Measurements from ENCODE around the gene MICAL2. TPM values are rescaled to one million over a fixed set of nuclear protein-coding genes. Genes with fewer than 3 reads are reported as not detected.

The MICAL2 gene
- total RNA-seq, 1 donor from 2014 or later = 367 TPM

- no peak for TF ChIP-seq CTCF (IDR thresholded peaks at IDR 0.05; ENCODE audit: insufficient read depth, low read length, poor library complexity, severe bottlenecking)
- DNase-seq (ENCODE audit: low read depth) = no peak
- no peak overlapping the region for H3K4me3 ChIP-seq (ENCODE audit: low read depth, low read length)
- no peaks in the 10 kb centered on the region for H3K27me3 ChIP-seq (ENCODE audit: control insufficient read depth, insufficient read depth, low read length)
- peaks cover 12% of the 10 kb centered on the region for H3K36me3 ChIP-seq (ENCODE audit: control insufficient read depth, insufficient read depth, low read length)
These were observed 148.1 kb downstream of the MICAL2 start for GRCh38 chr11:12258451-12258850.

GRCh38 chr11:12259956-12260355 is 149.6 kb downstream of the MICAL2 start:
- Histone ChIP-seq H3K27me3 (ENCODE audit: control insufficient read depth, insufficient read depth, low read length) (no peaks in the 10 kb centered on the region), H3K36me3 (ENCODE audit: control insufficient read depth, insufficient read depth, low read length) (peaks cover 10% of the 10 kb centered on the region), H3K4me3 (ENCODE audit: low read depth, low read length) (no peak overlapping the region)
- TF ChIP-seq CTCF (IDR thresholded peaks at IDR 0.05; ENCODE audit: insufficient read depth, low read length, poor library complexity, severe bottlenecking) = no peak
- no peak for DNase-seq (ENCODE audit: low read depth)

- H3K27me3 ChIP-seq (ENCODE audit: control insufficient read depth, insufficient read depth, low read length) = no peaks in the 10 kb centered on the region
- no peak for TF ChIP-seq CTCF (IDR thresholded peaks at IDR 0.05; ENCODE audit: insufficient read depth, low read length, poor library complexity, severe bottlenecking)
- peaks cover 8% of the 10 kb centered on the region for H3K36me3 ChIP-seq (ENCODE audit: control insufficient read depth, insufficient read depth, low read length)
- DNase-seq (ENCODE audit: low read depth) = no peak
- no peak overlapping the region for H3K4me3 ChIP-seq (ENCODE audit: low read depth, low read length)
These were observed 150.5 kb downstream of the MICAL2 start for GRCh38 chr11:12260731-12261521.

- no peak for TF ChIP-seq CTCF (IDR thresholded peaks at IDR 0.05; ENCODE audit: insufficient read depth, low read length, poor library complexity, severe bottlenecking)
- no peak for DNase-seq (ENCODE audit: low read depth)
- peaks cover 8% of the 10 kb centered on the region for H3K36me3 ChIP-seq (ENCODE audit: control insufficient read depth, insufficient read depth, low read length)
- no peaks in the 10 kb centered on the region for H3K27me3 ChIP-seq (ENCODE audit: control insufficient read depth, insufficient read depth, low read length)
- no peak overlapping the region for H3K4me3 ChIP-seq (ENCODE audit: low read depth, low read length)
These were observed 151.2 kb downstream of the MICAL2 start for GRCh38 chr11:12261551-12261950.

GRCh38 chr11:12263141-12263693 is 152.8 kb downstream of the MICAL2 start:
- no peak for DNase-seq (ENCODE audit: low read depth)
- Histone ChIP-seq H3K27me3 (ENCODE audit: control insufficient read depth, insufficient read depth, low read length) (no peaks in the 10 kb centered on the region), H3K4me3 (ENCODE audit: low read depth, low read length) (no peak overlapping the region), H3K36me3 (ENCODE audit: control insufficient read depth, insufficient read depth, low read length) (peaks cover 7% of the 10 kb centered on the region)
- TF ChIP-seq CTCF (IDR thresholded peaks at IDR 0.05; ENCODE audit: insufficient read depth, low read length, poor library complexity, severe bottlenecking) = no peak
